Type B pancreatic cell (in vitro differentiated cells): ENCODE results near the gene CNTF. TPM values are rescaled to one million over a fixed set of nuclear protein-coding genes. Genes with fewer than 3 reads are reported as not detected.

Source experiments
- DNase-seq: peaks from one replicate; pipeline ENCODE4 v3.0.0; 2021; ENCODE audit warnings: mixed read lengths; ENCODE audit not compliant: unreplicated experiment; ENCODE audit errors: extremely low spot score
- H3K27ac Mint-ChIP-seq: 2 replicates; pipeline ENCODE4 v1.8.0; 2021; ENCODE audit warnings: mild to moderate bottlenecking, mixed read lengths
- H3K27me3 Mint-ChIP-seq: 2 replicates; pipeline ENCODE4 v1.8.0; 2021; ENCODE audit warnings: mixed read lengths
- H3K36me3 Mint-ChIP-seq: 2 replicates; pipeline ENCODE4 v1.8.0; 2021; ENCODE audit warnings: mixed read lengths
- H3K4me1 Mint-ChIP-seq: one replicate; pipeline ENCODE4 v1.8.0; 2021; ENCODE audit warnings: mixed read lengths; ENCODE audit not compliant: unreplicated experiment
- H3K4me3 Mint-ChIP-seq: 2 replicates; pipeline ENCODE4 v1.8.0; 2021; ENCODE audit warnings: mild to moderate bottlenecking, mixed read lengths
- H3K9me3 Mint-ChIP-seq: 2 replicates; pipeline ENCODE4 v1.8.0; 2021; ENCODE audit warnings: mixed read lengths
- CTCF ChIP-seq: fragments of 200-600 bp; sonication (generic); conservative IDR thresholded peaks from 2 replicates; pipeline ENCODE4 v1.5.0; 2021; ENCODE audit warnings: antibody characterized with exemption, mild to moderate bottlenecking
- total RNA-seq: library from RNA; stranded (reverse); gene quantifications from 2 replicates; pipeline ENCODE4 v1.2.1, GENCODE V29; 2021; ENCODE audit warnings: low replicate concordance

CNTF gene
- total RNA-seq, 1 donor from 2014 or later: 2.0 TPM

GRCh38 chr11:58621586-58622262, 741 bp upstream of the CNTF start:
- H3K4me1 Mint-ChIP-seq: no peaks in the 10 kb centered on the region
- no peak for TF ChIP-seq CTCF
- no peak for DNase-seq
- H3K27me3 Mint-ChIP-seq: no peaks in the 10 kb centered on the region
- H3K27ac Mint-ChIP-seq: no peak overlapping the region
- no peaks in the 10 kb centered on the region for H3K9me3 Mint-ChIP-seq
- H3K4me3 Mint-ChIP-seq: no peak overlapping the region
- peaks cover 37% of the 10 kb centered on the region for H3K36me3 Mint-ChIP-seq

- no peak for DNase-seq
- Mint-ChIP-seq H3K27ac (no peak overlapping the region), H3K4me1 (no peaks in the 10 kb centered on the region), H3K36me3 (peaks cover 26% of the 10 kb centered on the region), H3K27me3 (no peaks in the 10 kb centered on the region), H3K9me3 (no peaks in the 10 kb centered on the region), H3K4me3 (no peak overlapping the region)
- TF ChIP-seq CTCF: no peak
Measured at GRCh38 chr11:58625086-58625485, 2.6 kb downstream of the CNTF start.

- no peak overlapping the region for H3K27ac Mint-ChIP-seq
- H3K27me3 Mint-ChIP-seq: no peaks in the 10 kb centered on the region
Measured at GRCh38 chr11:58625826-58626460, 3.5 kb downstream of the CNTF start.

GRCh38 chr11:58626934-58627483, 4.5 kb downstream of the CNTF start:
- TF ChIP-seq CTCF: no peak
- no peaks in the 10 kb centered on the region for H3K27me3 Mint-ChIP-seq
- H3K4me3 Mint-ChIP-seq: no peak overlapping the region
- DNase-seq: no peak
- no peaks in the 10 kb centered on the region for H3K4me1 Mint-ChIP-seq
- H3K9me3 Mint-ChIP-seq: no peaks in the 10 kb centered on the region
- H3K36me3 Mint-ChIP-seq: peaks cover 23% of the 10 kb centered on the region
- no peak overlapping the region for H3K27ac Mint-ChIP-seq

More at GRCh38 chr11:58625826-58626460, 3.5 kb downstream of the CNTF start:
- DNase-seq: no peak
- peaks cover 23% of the 10 kb centered on the region for H3K36me3 Mint-ChIP-seq
- TF ChIP-seq CTCF: no peak
- no peaks in the 10 kb centered on the region for H3K4me1 Mint-ChIP-seq
- no peak overlapping the region for H3K4me3 Mint-ChIP-seq
- no peaks in the 10 kb centered on the region for H3K9me3 Mint-ChIP-seq

GRCh38 chr11:58628446-58628845, 6.0 kb downstream of the CNTF start:
- no peaks in the 10 kb centered on the region for H3K4me1 Mint-ChIP-seq
- no peak overlapping the region for H3K27ac Mint-ChIP-seq
- peaks cover 12% of the 10 kb centered on the region for H3K36me3 Mint-ChIP-seq
- no peak overlapping the region for H3K4me3 Mint-ChIP-seq
- no peaks in the 10 kb centered on the region for H3K27me3 Mint-ChIP-seq
- TF ChIP-seq CTCF: no peak
- no peak for DNase-seq
- no peaks in the 10 kb centered on the region for H3K9me3 Mint-ChIP-seq
